Measurements from ENCODE around the gene KIFC3. TPM values are rescaled to one million over a fixed set of nuclear protein-coding genes. Genes with fewer than 3 reads are reported as not detected.
A peak's percentile ranks its signal among the peaks of the same experiment; 100 is the strongest.
"Not testable (repeated sequence)": the region's sequence is repeated elsewhere in the genome, so short reads cannot be mapped to it uniquely, and the experiment has no call there.

Gene KIFC3
- total RNA-seq, 1 donor from 2014 or later, result 15.4 TPM

DNA sequence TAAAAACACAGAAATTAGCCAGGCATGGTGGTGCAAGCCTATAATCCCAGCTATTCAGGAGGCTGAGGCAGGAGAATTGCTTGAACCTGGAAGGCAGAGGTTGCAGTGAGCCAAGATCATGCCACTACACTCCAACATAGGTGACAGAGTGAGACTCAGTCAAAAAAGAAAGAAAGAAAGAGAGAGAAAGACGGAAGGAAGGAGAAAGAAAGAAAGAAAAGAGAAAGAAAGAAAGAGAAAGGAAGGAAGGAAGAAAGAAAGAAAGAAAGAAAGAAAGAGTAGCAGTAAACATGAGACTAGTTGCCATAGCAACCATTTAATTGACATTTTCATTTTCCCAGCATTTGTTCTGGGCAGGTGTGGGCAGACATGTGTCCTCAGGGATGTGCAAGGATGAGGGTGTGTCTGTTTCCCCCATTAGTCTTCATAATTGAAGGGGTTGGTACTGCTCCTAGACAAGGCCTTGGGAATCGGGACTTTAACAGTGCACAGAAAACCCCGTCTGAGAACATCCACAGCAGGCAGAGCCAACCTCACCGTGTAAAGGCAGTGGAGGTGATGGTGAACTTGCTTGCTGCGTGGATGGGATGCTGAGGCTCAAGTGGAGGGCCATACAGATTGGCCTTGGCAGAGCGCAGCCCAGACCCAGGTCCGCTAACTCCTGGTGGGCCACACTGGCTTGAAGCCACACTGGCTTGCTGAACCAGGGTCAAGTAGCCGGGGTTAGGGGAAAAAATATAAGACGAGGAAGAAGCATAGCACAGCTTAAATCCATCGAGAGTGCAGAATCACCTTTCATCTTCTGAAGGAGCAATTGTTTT, 35.2 kb upstream of the KIFC3 start:
- TF ChIP-seq, protein P1, sequence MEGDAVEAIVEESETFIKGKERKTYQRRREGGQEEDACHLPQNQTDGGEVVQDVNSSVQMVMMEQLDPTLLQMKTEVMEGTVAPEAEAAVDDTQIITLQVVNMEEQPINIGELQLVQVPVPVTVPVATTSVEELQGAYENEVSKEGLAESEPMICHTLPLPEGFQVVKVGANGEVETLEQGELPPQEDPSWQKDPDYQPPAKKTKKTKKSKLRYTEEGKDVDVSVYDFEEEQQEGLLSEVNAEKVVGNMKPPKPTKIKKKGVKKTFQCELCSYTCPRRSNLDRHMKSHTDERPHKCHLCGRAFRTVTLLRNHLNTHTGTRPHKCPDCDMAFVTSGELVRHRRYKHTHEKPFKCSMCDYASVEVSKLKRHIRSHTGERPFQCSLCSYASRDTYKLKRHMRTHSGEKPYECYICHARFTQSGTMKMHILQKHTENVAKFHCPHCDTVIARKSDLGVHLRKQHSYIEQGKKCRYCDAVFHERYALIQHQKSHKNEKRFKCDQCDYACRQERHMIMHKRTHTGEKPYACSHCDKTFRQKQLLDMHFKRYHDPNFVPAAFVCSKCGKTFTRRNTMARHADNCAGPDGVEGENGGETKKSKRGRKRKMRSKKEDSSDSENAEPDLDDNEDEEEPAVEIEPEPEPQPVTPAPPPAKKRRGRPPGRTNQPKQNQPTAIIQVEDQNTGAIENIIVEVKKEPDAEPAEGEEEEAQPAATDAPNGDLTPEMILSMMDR (IDR thresholded peaks at IDR 0.05; ENCODE audit: unreplicated experiment), result no peak
- peaks cover 2% of the 10 kb centered on the region for H3K27me3 Mint-ChIP-seq (ENCODE audit: unreplicated experiment)
- no peaks in the 10 kb centered on the region for H3K9me3 Mint-ChIP-seq (ENCODE audit: unreplicated experiment)
- H3K36me3 Mint-ChIP-seq (ENCODE audit: low read depth, unreplicated experiment), result no peaks in the 10 kb centered on the region
- peaks cover 2% of the 10 kb centered on the region for H3K4me1 Mint-ChIP-seq (ENCODE audit: unreplicated experiment)
- DNase-seq (ENCODE audit: low spot score), result no peak
- H3K27ac Mint-ChIP-seq (ENCODE audit: unreplicated experiment), result peak overlapping the region; percentile 42
- no peak overlapping the region for H3K4me3 Mint-ChIP-seq (ENCODE audit: unreplicated experiment)

DNA sequence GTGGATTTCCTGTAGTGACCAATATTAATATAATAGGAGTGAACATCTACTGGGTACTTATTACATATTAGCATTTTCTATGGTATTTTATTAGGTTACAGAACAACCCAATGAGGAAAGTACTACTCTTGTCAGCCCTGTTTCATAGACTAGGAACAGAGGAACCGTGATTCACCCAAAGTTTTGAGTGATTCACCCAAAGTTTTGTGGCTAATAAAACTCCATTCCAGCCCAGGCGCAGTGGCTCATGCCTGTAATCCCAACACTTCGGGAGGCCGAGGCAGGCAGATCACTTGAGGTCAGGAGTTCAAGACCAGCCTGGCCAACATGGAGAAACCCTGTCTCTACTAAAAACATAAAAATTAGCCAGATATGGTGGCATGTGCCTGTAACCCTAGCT, 33.1 kb upstream of the KIFC3 start:
- not testable (repeated sequence) for H3K4me3 Mint-ChIP-seq (ENCODE audit: unreplicated experiment); DNase-seq (ENCODE audit: low spot score); H3K4me1 Mint-ChIP-seq (ENCODE audit: unreplicated experiment); H3K27ac Mint-ChIP-seq (ENCODE audit: unreplicated experiment); H3K36me3 Mint-ChIP-seq (ENCODE audit: low read depth, unreplicated experiment); H3K9me3 Mint-ChIP-seq (ENCODE audit: unreplicated experiment); H3K27me3 Mint-ChIP-seq (ENCODE audit: unreplicated experiment)

DNA sequence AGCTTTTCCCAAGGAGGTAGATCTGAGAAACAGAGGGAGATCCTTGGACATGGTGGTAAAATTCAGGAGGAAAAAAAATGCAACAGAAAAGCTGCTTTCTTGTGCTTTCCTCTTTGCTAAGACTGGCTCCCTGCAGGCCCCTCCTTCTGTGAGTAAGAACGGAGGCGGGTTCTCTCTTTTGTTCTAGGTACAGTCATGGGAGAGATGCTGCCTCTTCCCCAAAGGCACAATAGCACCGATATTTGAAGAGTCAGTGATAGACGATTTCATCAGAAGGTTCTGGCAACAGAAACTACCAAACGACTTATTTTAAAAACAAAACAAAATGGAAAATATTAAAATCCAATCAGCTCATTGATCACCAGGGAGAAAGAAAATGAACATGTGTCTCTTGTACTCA, 32.6 kb upstream of the KIFC3 start:
- Mint-ChIP-seq H3K4me1 (ENCODE audit: unreplicated experiment) (peaks cover 2% of the 10 kb centered on the region), H3K27ac (ENCODE audit: unreplicated experiment) (no peak overlapping the region), H3K27me3 (ENCODE audit: unreplicated experiment) (no peaks in the 10 kb centered on the region), H3K4me3 (ENCODE audit: unreplicated experiment) (no peak overlapping the region), H3K9me3 (ENCODE audit: unreplicated experiment) (no peaks in the 10 kb centered on the region), H3K36me3 (ENCODE audit: low read depth, unreplicated experiment) (no peaks in the 10 kb centered on the region)
- DNase-seq (ENCODE audit: low spot score), result no peak
- TF ChIP-seq, protein P1 (IDR thresholded peaks at IDR 0.05; ENCODE audit: unreplicated experiment), result no peak

DNA sequence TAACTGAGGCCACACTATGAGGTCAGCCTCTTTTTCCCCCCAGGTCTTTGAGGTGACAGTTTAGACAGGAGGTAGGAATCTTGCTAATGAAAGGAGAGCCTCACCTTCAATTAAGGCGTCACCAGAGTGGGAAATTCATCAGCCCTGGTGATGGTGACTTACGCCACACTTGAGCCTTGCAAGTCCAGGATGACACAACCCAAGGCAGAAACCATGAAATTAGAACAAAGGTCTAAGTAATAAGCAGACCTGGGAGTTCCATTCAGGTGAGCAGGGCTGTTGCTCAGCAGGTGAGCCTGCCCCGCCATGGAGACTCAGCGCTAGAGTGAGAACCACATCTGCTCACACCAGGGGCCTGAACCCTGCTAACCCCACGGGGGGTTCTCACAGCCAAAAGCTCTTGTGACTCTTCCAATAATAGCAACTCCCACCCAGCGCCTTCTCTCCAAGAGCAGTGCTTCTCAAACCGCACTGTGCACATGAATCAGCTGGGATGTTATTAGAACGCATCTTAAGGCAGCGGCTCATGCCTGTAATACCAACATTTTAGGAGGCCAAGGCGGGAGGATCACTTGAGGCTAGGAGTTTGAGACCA, 28.7 kb upstream of the KIFC3 start:
- TF ChIP-seq, protein P1 (IDR thresholded peaks at IDR 0.05; ENCODE audit: unreplicated experiment), result no peak
- no peak overlapping the region for H3K4me3 Mint-ChIP-seq (ENCODE audit: unreplicated experiment)
- no peaks in the 10 kb centered on the region for H3K27me3 Mint-ChIP-seq (ENCODE audit: unreplicated experiment)
- H3K4me1 Mint-ChIP-seq (ENCODE audit: unreplicated experiment), result no peaks in the 10 kb centered on the region
- no peaks in the 10 kb centered on the region for H3K9me3 Mint-ChIP-seq (ENCODE audit: unreplicated experiment)
- DNase-seq (ENCODE audit: low spot score), result no peak
- no peak overlapping the region for H3K27ac Mint-ChIP-seq (ENCODE audit: unreplicated experiment)
- H3K36me3 Mint-ChIP-seq (ENCODE audit: low read depth, unreplicated experiment), result no peaks in the 10 kb centered on the region

DNA sequence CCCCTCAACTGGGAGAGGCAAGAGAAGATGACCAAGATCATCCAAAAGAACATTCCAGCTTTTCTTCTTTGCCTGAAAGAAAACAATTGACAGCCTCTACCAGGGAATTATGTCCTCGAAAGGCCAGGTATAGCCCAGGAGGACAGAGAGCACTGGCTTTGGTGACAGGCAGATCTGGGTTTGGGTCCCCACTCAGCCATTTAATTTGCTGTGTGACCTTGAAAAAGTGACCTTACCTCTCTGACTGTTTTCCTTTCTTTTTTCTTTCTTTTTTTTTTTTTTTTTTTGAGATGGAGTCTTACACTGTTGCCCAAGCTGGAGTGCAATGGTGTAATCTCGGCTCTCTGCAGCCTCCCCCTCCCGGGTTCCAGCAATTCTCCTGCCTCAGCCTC, 27.7 kb upstream of the KIFC3 start:
- Mint-ChIP-seq H3K27me3 (ENCODE audit: unreplicated experiment) (no peaks in the 10 kb centered on the region), H3K9me3 (ENCODE audit: unreplicated experiment) (no peaks in the 10 kb centered on the region), H3K4me3 (ENCODE audit: unreplicated experiment) (no peak overlapping the region), H3K4me1 (ENCODE audit: unreplicated experiment) (no peaks in the 10 kb centered on the region), H3K27ac (ENCODE audit: unreplicated experiment) (no peak overlapping the region), H3K36me3 (ENCODE audit: low read depth, unreplicated experiment) (no peaks in the 10 kb centered on the region)
- TF ChIP-seq, protein P1 (IDR thresholded peaks at IDR 0.05; ENCODE audit: unreplicated experiment), result no peak
- no peak for DNase-seq (ENCODE audit: low spot score)

Measured in endothelial cell (in vitro differentiated cells).